Trophoblast cell (in vitro differentiated cells and primary cell): ENCODE measurements around the gene PIK3R3.

ENCODE experiments used
- DNase-seq, 2 donors: peaks; one replicate each; pipeline ENCODE4 v3.0.0-alpha.2; 2016
- H2AFZ ChIP-seq: 2 replicates; pipeline ENCODE4 v1.6.1; 2013; ENCODE audit warnings: low read length, moderate library complexity, mild to moderate bottlenecking; ENCODE audit not compliant: insufficient read depth, poor library complexity
- H2AK5ac ChIP-seq: 2 replicates; pipeline ENCODE4 v1.6.1; 2013; ENCODE audit warnings: mild to moderate bottlenecking, low read length
- H2BK120ac ChIP-seq: 2 replicates; pipeline ENCODE4 v1.6.1; 2013; ENCODE audit warnings: low read length, mild to moderate bottlenecking, moderate library complexity; ENCODE audit not compliant: insufficient read depth, poor library complexity
- H2BK12ac ChIP-seq: 2 replicates; pipeline ENCODE4 v1.6.1; 2013; ENCODE audit warnings: mild to moderate bottlenecking, low read length, moderate library complexity
- H2BK5ac ChIP-seq: 2 replicates; pipeline ENCODE4 v1.6.1; 2013; ENCODE audit warnings: low read length, low read depth, moderate library complexity, mild to moderate bottlenecking; ENCODE audit not compliant: poor library complexity
- H3K14ac ChIP-seq: 2 replicates; pipeline ENCODE4 v1.6.1; 2013; ENCODE audit warnings: mild to moderate bottlenecking, low read length
- H3K18ac ChIP-seq: 2 replicates; pipeline ENCODE4 v1.6.1; 2013; ENCODE audit warnings: mild to moderate bottlenecking, low read length
- H3K23ac ChIP-seq: 2 replicates; pipeline ENCODE4 v1.6.1; 2013; ENCODE audit warnings: low read length
- H3K27ac ChIP-seq: 2 replicates; pipeline ENCODE4 v1.5.1; 2013; ENCODE audit warnings: low read depth, mild to moderate bottlenecking, inconsistent platforms, low read length, moderate library complexity
- H3K27me3 ChIP-seq: 2 replicates; pipeline ENCODE4 v1.6.1; 2013; ENCODE audit warnings: inconsistent platforms, mild to moderate bottlenecking, low read length, moderate library complexity; ENCODE audit not compliant: insufficient read depth
- H3K36me3 ChIP-seq, 2 experiments: 1 replicate in 1 of 2; 2 replicates in 1 of 2; pipeline ENCODE4 v1.6.1; 2013; ENCODE audit warnings: low read length in 2 of 2, mild to moderate bottlenecking in 2 of 2, moderate library complexity in 1 of 2; ENCODE audit not compliant: insufficient read depth in 2 of 2, control insufficient read depth in 1 of 2
- H3K4ac ChIP-seq: 2 replicates; pipeline ENCODE4 v1.6.1; 2013; ENCODE audit warnings: low read depth, mild to moderate bottlenecking, low read length, moderate library complexity
- H3K4me1 ChIP-seq, 2 experiments: 1 replicate in 1 of 2; 2 replicates in 1 of 2; pipeline ENCODE4 v1.6.1; 2013; ENCODE audit warnings: low read length in 2 of 2, mild to moderate bottlenecking in 2 of 2, moderate library complexity in 1 of 2; ENCODE audit not compliant: insufficient read depth in 2 of 2, control insufficient read depth in 1 of 2
- H3K4me2 ChIP-seq: 2 replicates; pipeline ENCODE4 v1.6.1; 2013; ENCODE audit warnings: inconsistent platforms, mild to moderate bottlenecking, low read length, moderate library complexity
- H3K4me3 ChIP-seq: 2 replicates; pipeline ENCODE4 v1.5.1; 2013; ENCODE audit warnings: mild to moderate bottlenecking, low read depth, low read length, inconsistent platforms
- H3K79me1 ChIP-seq: one replicate; pipeline ENCODE4 v1.6.1; 2013; ENCODE audit warnings: low read length
- H3K79me2 ChIP-seq: 2 replicates; pipeline ENCODE4 v1.6.1; 2013; ENCODE audit warnings: low read length, mild to moderate bottlenecking; ENCODE audit not compliant: control insufficient read depth, insufficient read depth, poor library complexity
- H3K9ac ChIP-seq: 2 replicates; pipeline ENCODE4 v1.6.1; 2013; ENCODE audit warnings: mild to moderate bottlenecking, low read length
- H3K9me3 ChIP-seq: 2 replicates; pipeline ENCODE4 v1.6.1; 2013; ENCODE audit warnings: low read depth, mild to moderate bottlenecking, control low read depth, inconsistent platforms, low read length; ENCODE audit not compliant: insufficient read depth
- H4K12ac ChIP-seq: 2 replicates; pipeline ENCODE4 v1.6.1; 2013; ENCODE audit warnings: low read depth, mild to moderate bottlenecking, low read length, moderate library complexity
- H4K8ac ChIP-seq: 2 replicates; pipeline ENCODE4 v1.6.1; 2013; ENCODE audit warnings: low read depth, mild to moderate bottlenecking, low read length, moderate library complexity
- H4K91ac ChIP-seq: one replicate; pipeline ENCODE4 v1.6.1; 2013; ENCODE audit warnings: low read depth, mild to moderate bottlenecking, low read length, moderate library complexity
- WGBS: extraction: QIAGEN DNeasy Blood & Tissue Kit; methylation state at CpG from one replicate; pipeline ENCODE4 v1.1.7; 2013; ENCODE audit warnings: missing lambda C conversion rate; ENCODE audit not compliant: insufficient read length, insufficient coverage; ENCODE audit errors: extremely low coverage; 5-methylcytosine and 5-hydroxymethylcytosine counted together

Gene PIK3R3

GRCh38 chr1:46081619-46082018 lies 50.8 kb downstream of the PIK3R3 start:
- Histone ChIP-seq H3K23ac (no peak overlapping the region), H2BK5ac (no peak overlapping the region)

GRCh38 chr1:46081206-46081605 lies 51.2 kb downstream of the PIK3R3 start:
- Histone ChIP-seq H3K9ac (no peak overlapping the region), H3K18ac (no peak overlapping the region), H2BK120ac (no peak overlapping the region), H3K23ac (no peak overlapping the region), H3K4ac (no peak overlapping the region), H3K9me3 (peaks cover 2% of the 10 kb centered on the region), H3K79me2 (no peaks in the 10 kb centered on the region), H2BK12ac (no peak overlapping the region), H4K12ac (no peak overlapping the region), H2AK5ac (no peak overlapping the region), H3K27ac (no peak overlapping the region), H4K91ac (no peak overlapping the region), H2BK5ac (no peak overlapping the region), H3K4me2 (no peak overlapping the region), H3K14ac (no peak overlapping the region), H3K4me1 (no peaks in the 10 kb centered on the region), H2AFZ (no peak overlapping the region), H3K79me1 (no peaks in the 10 kb centered on the region), H3K4me3 (no peak overlapping the region), H3K36me3 (no peaks in the 10 kb centered on the region), H3K27me3 (no peaks in the 10 kb centered on the region), H4K8ac (no peak overlapping the region)
- DNase-seq = no peak
- no CpG with 5 or more reads among the region's 7 CpGs for WGBS

More at GRCh38 chr1:46081619-46082018, 50.8 kb downstream of the PIK3R3 start:
- H3K36me3 ChIP-seq = no peaks in the 10 kb centered on the region
- H4K12ac ChIP-seq = no peak overlapping the region
- H4K91ac ChIP-seq = no peak overlapping the region
- H2AFZ ChIP-seq = no peak overlapping the region
- H3K4me1 ChIP-seq = no peaks in the 10 kb centered on the region
- no peak overlapping the region for H4K8ac ChIP-seq
- no peak overlapping the region for H3K14ac ChIP-seq
- H3K4ac ChIP-seq = no peak overlapping the region
- DNase-seq = no peak
- H2BK120ac ChIP-seq = no peak overlapping the region
- H3K79me1 ChIP-seq = no peaks in the 10 kb centered on the region
- no peak overlapping the region for H3K4me2 ChIP-seq
- H3K27ac ChIP-seq = no peak overlapping the region
- no peak overlapping the region for H2BK12ac ChIP-seq
- WGBS = no CpG with 5 or more reads among the region's 1 CpG
- peaks cover 2% of the 10 kb centered on the region for H3K9me3 ChIP-seq
- H3K27me3 ChIP-seq = no peaks in the 10 kb centered on the region
- H2AK5ac ChIP-seq = no peak overlapping the region
- H3K9ac ChIP-seq = no peak overlapping the region
- no peak overlapping the region for H3K4me3 ChIP-seq
- no peaks in the 10 kb centered on the region for H3K79me2 ChIP-seq
- H3K18ac ChIP-seq = no peak overlapping the region

GRCh38 chr1:46080257-46080656 lies 52.2 kb downstream of the PIK3R3 start:
- Histone ChIP-seq H3K27ac (no peak overlapping the region), H3K9ac (no peak overlapping the region), H2AFZ (no peak overlapping the region), H2BK5ac (no peak overlapping the region), H4K91ac (no peak overlapping the region), H2BK120ac (no peak overlapping the region), H3K9me3 (peaks cover 2% of the 10 kb centered on the region), H2AK5ac (no peak overlapping the region), H3K14ac (no peak overlapping the region), H3K79me2 (no peaks in the 10 kb centered on the region), H3K23ac (no peak overlapping the region), H3K4me1 (no peaks in the 10 kb centered on the region), H3K18ac (no peak overlapping the region), H3K4me3 (no peak overlapping the region), H4K8ac (no peak overlapping the region), H3K4me2 (no peak overlapping the region), H4K12ac (no peak overlapping the region), H3K27me3 (no peaks in the 10 kb centered on the region), H3K4ac (no peak overlapping the region), H2BK12ac (no peak overlapping the region), H3K79me1 (no peaks in the 10 kb centered on the region), H3K36me3 (no peaks in the 10 kb centered on the region)
- DNase-seq = no peak
- no CpG with 5 or more reads among the region's 3 CpGs for WGBS

- no peak for DNase-seq
- Histone ChIP-seq H3K14ac (no peak overlapping the region), H2BK120ac (no peak overlapping the region)
These were observed 54.8 kb downstream of the PIK3R3 start for GRCh38 chr1:46077644-46078043.

More at GRCh38 chr1:46077644-46078043, 54.8 kb downstream of the PIK3R3 start:
- Histone ChIP-seq H2BK12ac (no peak overlapping the region), H4K8ac (no peak overlapping the region), H3K4me1 (no peaks in the 10 kb centered on the region), H3K4me3 (no peak overlapping the region), H3K79me1 (no peaks in the 10 kb centered on the region), H3K27ac (no peak overlapping the region), H3K4me2 (no peak overlapping the region), H2AK5ac (no peak overlapping the region), H3K4ac (no peak overlapping the region), H3K9me3 (peaks cover 2% of the 10 kb centered on the region), H3K23ac (no peak overlapping the region), H3K18ac (no peak overlapping the region), H3K79me2 (no peaks in the 10 kb centered on the region), H3K27me3 (no peaks in the 10 kb centered on the region), H3K36me3 (no peaks in the 10 kb centered on the region), H4K91ac (no peak overlapping the region), H4K12ac (no peak overlapping the region), H3K9ac (no peak overlapping the region), H2BK5ac (no peak overlapping the region), H2AFZ (no peak overlapping the region)
- WGBS = no CpG with 5 or more reads among the region's 4 CpGs
